Fibroblast of pulmonary artery (primary cell): ENCODE results near the gene GRIN2B.

ENCODE experiments used
- DNase-seq: peaks from one replicate; pipeline ENCODE4 v3.0.0-alpha.2; 2010; ENCODE audit warnings: low read depth
- H3K4me3 ChIP-seq: replicated peaks from 2 replicates; pipeline ENCODE4 v1.5.1; 2011; ENCODE audit warnings: low read depth, mild to moderate bottlenecking, control low read depth, low read length, moderate library complexity
- TF ChIP-seq, protein P1 (sequence below): IDR thresholded peaks from 2 replicates; pipeline ENCODE4 v1.5.1; 2011; ENCODE audit warnings: mild to moderate bottlenecking, control low read depth, low read length, inconsistent platforms; ENCODE audit errors: missing control alignments

Gene GRIN2B

DNA sequence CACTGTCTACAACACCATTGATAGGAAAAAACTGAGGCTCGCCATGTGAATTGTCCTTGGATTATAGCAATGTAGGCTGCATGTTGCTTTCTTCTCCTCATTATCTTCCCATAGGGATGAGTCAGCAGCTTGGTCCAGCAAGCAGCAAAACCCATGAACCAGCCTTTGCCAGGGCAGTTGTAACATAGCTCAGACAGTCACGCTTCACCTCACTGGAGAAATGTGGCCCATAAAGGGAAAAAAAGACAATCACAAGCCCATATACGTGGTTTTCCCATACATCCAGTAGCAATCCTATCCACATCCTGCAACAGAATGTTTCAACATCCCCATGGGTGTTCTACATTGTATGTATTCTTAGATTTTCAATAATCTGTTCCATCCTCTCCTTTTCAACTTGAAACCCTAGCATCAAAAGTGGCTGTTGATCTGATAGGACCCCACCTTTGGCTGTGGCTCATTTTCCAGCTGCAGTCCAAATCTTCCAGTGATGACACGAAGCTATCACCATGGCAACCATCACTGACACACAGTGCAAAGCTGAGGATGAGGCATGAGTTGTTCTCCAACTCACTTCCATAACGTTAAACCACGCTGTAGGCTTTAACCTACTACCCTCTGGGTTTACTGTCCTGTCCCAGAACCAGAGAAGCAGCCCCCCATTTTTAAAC, 34.0 kb downstream of the GRIN2B start:
- TF ChIP-seq, protein P1, sequence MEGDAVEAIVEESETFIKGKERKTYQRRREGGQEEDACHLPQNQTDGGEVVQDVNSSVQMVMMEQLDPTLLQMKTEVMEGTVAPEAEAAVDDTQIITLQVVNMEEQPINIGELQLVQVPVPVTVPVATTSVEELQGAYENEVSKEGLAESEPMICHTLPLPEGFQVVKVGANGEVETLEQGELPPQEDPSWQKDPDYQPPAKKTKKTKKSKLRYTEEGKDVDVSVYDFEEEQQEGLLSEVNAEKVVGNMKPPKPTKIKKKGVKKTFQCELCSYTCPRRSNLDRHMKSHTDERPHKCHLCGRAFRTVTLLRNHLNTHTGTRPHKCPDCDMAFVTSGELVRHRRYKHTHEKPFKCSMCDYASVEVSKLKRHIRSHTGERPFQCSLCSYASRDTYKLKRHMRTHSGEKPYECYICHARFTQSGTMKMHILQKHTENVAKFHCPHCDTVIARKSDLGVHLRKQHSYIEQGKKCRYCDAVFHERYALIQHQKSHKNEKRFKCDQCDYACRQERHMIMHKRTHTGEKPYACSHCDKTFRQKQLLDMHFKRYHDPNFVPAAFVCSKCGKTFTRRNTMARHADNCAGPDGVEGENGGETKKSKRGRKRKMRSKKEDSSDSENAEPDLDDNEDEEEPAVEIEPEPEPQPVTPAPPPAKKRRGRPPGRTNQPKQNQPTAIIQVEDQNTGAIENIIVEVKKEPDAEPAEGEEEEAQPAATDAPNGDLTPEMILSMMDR: no peak
- no peak for DNase-seq
- H3K4me3 ChIP-seq: no peak overlapping the region

DNA sequence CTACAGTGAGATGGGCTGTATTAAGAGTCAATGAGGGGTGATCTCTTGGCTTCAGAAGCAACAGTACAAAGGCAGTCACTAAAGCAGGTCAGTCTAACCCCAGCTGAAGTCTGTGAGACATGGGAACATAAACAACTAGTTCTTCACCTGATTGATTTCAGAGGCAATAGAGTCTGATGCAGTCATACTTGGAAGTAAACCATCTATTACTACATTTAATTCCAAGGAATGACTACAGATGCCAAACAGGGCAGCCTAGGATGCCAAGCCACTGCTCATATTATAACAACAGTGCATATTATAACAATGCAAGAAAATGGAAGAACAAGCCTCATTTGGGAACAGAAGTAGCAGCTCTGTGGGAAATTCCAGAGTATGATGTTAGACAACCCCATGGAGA, 35.8 kb downstream of the GRIN2B start:
- DNase-seq: no peak
- TF ChIP-seq, protein P1: no peak
- no peak overlapping the region for H3K4me3 ChIP-seq

DNA sequence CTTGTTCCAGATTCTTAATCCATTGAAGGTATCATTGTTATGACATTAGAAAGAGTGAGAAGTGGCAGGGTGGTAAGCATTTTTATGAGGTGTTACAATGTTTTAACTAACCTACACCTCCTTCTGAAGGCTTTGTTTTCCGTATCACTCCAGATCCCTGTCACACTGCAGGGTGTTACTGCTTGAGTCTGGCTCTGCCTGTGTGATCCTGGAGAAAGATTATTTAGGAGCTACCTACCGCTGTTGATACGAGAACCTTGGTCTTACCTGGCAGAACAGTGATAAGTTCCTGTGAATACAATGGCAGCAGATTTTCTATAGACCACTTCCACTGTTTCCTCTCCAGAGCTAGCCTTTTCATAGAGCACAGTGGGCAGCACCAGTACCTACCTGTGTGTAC, 36.2 kb downstream of the GRIN2B start:
- H3K4me3 ChIP-seq: no peak overlapping the region
- no peak for DNase-seq
- TF ChIP-seq, protein P1: no peak

DNA sequence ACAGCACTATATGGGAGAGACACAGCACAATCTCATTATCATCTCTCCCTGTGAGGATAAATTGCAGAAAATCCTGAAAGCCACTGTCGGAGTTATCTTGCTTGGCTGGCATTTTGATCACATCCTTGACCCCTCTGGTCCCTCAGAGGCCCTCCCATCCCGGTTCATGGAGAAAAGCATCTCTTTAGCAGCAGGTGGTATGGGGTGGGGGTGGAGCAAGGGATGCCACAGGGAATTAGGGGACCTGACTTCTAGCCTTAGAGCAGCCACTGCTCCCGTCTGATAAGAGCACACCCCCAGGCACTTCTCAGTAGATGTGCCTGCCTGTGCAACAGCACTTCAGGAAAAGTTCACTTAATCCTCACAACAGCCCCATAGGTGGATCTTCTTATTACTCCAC, 38.6 kb downstream of the GRIN2B start:
- TF ChIP-seq, protein P1: no peak
- H3K4me3 ChIP-seq: no peak overlapping the region

DNA sequence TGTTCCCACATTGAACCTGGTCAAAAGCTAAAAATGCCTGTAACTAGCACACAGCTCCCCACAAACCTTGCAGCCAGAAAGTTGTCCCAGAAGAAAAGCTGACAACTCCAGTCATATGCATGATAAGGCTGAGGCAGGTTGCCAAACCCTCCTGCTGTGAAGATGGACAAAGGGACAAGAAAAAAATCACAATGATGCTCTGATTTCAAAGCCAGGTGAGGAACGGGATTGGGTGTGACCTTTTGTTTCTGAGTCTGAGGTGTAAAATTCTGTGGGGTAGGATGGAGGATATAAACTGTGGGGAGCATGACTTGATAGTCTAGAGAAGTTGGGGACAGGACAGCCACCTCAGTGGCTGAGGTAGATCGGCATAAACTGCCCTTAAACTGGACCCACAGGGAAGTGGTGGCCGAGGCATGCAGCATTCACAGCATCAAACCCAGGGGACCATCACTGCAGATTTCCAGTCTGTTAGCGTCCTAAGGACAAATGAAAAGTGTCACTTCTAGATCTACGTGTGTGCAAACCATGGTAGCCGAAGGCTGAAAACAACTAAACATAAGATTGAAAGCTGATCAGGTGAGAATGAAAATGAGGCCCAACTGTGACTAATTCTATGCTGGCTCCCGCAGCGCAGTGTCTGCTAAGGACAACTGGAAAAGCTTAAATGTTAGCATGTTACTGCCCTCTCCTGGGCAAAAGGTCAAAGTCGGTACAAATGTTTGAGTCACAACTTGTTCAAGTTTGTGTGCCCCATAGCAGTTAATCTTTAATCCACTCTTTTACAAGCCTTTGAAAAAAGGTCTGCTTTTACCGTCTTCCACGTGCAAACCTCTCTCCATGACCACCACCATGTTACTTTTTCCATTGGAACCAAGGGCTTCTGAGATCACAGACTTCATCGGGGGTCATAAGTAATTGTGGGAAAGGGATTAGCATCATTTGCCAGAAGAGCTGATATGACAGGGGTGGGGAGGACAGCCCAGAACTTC, 39.8 kb downstream of the GRIN2B start:
- peak; percentile 42 for DNase-seq
- TF ChIP-seq, protein P1: peak; percentile 5
- no peak overlapping the region for H3K4me3 ChIP-seq

More for the DNA sequence above, 38.6 kb downstream of the GRIN2B start:
- no peak for DNase-seq

DNA sequence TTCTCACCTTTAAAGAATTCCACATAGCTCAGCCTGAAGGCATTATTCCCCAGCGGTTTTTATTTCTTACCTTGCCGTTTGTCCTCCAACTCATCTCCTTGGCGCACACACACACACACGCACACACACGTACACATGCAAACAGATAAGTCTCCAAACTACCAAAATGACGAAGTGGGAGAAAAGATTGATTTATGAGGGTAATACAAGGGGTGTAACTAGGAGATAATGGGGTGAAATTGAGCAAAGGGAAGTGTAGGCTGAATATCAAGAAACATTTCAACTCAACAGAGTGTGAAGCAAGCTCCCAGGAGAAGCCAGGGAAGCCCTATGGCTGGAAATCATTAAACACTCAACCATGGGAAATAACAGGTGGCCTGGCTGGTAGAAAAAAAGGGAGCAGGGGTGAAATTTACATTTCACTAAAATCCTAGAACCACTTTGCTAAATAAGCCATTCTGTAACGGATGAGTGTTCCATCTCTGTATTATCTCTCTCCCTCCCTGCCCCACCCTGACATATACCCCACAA, 41.0 kb downstream of the GRIN2B start:
- TF ChIP-seq, protein P1: no peak
- no peak overlapping the region for H3K4me3 ChIP-seq
- DNase-seq: no peak
